DMS153 (cell line): Measurements from ENCODE around the gene TARS3.
"Not testable (repeated sequence)": the region's sequence is repeated elsewhere in the genome, so short reads cannot be mapped to it uniquely, and the experiment has no call there.

Experiments used
- DNase-seq: peaks from one replicate; lab custom pipeline; 2025; lab: John Stamatoyannopoulos, UW

TARS3 gene

DNA sequence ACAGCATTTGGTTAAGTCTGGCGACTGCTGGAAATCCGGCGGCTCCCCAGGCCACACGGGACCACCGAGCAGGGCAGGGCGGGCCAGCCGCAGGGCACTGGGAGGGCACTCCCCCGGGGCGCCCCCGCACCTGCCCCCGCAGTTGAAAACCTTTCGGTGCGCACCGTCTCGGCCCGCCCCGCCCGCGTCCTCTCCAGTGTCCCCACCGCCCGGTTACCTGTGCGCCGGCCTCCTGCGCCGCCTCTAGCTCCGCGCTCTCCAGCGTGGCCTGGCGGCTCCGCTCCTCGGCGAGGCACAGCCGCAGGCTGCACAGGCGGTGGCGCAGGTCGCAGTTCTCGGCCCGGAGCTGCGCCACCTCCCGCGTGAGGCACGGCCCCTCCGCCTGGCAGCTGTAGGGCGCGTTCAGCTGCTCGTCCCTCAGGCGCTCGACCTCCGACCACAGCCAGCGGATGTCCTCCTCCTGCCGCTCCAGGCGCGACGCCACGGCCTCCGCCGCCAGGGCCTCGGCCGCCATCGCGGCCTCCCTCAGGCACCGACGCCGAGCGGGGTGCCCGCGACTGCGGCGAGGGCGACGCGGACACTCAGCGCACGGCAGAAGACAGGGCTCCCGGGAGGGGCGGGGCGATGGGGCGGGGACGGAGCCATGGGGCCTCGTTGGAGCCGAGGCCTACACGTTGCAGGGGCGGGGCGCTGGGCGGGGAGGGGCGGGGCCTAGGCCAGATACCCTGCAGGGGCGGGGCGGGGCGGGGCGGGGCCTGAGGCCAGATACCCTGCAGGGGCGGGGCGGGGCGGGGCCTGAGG is at the start of gene TARS3:
Gene TARS3, minus strand, starts transcription at position 600 of the 801 bp plus-strand sequence. Its CDS starts 86 bp downstream, at position 514.
- DNase-seq, result peak; percentile 56

DNA sequence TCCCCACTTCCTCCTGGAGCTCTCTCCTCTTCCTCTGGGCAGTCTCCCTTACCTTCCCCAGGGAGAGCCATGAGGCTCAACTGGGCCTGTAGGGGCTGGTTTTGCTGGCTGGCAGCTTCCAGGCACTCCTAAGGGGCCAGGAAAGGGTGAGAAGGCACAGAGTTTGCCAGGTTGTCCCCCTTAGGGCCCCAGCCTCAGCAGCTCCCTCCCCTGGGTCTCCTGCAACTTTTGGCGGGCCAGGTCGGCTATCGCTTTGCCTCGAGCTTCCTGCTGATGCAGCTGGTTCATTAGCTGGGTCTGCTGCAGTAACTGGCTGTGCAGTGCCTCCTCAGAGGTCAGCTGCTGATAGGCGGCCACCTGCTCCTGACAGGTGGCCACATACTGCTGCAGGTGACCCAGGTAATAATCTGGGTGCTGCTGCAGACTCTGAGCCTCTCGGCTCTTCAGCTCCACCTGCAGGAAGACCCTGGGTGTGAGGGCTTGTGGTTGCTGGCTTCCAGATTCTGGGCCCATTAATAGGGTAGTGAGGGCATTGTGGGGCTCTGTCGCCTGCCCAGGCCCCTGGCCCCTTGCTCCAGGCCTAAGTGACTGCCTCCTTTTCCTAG is 49.3 kb upstream of the TARS3 start:
- DNase-seq, result no peak

DNA sequence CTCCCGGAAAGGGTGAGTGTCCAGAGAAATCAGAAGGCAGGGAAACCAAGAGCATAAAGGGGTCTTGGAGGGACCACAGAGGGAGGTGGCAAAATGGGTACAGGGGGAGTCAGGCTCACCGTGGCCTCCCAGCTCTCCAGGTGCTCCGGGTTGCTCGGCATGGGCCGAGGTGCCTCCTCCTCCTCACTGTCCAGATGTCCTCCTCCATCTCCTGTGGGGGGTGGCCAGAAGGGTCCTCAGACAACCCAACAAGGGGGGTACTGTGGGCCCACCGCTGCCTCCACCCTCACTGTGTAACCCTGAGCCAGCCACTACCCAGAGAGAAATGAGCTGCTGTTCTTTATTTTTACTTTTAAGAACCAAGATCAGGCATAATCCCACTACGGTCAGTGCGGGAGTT is 48.6 kb upstream of the TARS3 start:
- no peak for DNase-seq

DNA sequence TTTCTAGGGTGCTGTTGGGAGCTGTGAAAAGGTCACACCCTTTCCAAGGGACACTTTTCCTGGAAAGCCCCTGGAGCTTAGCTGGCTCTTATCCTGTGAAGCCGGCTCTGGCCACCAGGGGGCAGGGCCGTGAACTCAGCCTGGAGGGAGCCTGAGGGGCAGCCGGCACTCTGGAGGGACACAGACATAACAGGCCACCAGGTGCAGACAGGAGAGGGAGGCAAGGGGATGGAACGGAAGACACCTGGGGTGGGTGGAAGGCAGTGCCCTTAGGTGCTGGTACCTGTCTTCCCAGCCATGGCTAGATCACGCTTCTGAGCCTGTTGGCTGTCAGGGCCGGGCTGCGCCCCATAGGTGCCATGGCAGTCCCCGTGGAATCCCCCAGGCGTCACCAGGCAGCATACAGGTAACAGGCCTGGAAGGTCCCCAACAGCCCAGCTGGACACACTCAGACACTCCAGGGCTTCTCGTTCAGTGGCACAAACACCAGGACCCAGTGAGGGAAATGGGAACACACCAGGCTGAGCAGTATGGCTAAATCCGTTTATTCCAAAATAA is 42.9 kb upstream of the TARS3 start:
- DNase-seq, result not testable (repeated sequence)

DNA sequence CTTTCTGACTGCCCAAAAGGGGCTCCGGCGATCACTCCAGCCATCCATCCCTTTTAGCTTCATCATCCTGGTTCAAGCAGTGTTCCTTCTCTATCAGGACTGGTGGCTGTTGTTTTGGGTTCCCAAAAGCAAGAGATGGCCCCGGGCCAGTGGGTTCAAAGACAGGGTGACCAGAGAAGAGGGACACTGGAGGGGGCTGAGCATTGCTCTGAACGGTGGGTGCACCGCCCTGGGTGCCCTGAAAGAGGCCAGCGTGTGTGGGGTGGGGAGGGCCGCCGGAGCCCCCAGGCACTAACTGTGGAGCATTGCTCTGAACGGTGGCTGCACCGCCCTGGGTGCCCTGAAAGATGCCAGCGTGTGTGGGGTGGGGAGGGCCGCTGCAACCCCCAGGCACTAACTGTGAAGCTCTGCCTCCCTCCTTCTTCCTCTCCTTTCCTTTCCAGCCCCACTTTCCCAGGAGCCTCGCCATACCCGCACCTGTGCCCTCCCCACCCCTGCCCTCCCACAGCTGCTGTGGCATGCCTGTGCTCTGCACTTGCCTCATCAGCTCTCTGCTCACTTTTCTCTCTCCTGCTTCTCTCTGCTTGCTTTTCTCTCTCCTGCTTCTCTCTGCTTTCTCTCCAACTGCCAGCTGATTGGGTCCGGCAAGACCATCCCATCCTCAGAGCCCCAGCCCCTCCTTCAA is 41.6 kb upstream of the TARS3 start:
- DNase-seq, result no peak

DNA sequence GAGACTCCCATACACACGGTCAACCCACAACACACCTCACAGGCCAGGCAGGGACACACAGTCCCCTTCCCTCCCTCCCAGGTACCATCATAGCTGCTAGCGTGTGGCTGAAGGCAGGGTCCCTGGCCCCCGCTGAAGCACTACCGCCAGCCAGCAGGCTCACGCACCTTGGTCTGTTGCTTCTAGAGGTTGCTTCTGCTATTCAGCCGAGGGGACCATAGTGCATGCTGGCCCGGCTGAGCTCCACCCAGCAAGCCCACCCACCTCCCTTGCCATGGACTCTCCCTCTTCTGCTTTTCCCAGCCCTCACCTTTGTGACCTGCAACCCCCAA is 41.0 kb upstream of the TARS3 start:
- DNase-seq, result not testable (repeated sequence)

DNA sequence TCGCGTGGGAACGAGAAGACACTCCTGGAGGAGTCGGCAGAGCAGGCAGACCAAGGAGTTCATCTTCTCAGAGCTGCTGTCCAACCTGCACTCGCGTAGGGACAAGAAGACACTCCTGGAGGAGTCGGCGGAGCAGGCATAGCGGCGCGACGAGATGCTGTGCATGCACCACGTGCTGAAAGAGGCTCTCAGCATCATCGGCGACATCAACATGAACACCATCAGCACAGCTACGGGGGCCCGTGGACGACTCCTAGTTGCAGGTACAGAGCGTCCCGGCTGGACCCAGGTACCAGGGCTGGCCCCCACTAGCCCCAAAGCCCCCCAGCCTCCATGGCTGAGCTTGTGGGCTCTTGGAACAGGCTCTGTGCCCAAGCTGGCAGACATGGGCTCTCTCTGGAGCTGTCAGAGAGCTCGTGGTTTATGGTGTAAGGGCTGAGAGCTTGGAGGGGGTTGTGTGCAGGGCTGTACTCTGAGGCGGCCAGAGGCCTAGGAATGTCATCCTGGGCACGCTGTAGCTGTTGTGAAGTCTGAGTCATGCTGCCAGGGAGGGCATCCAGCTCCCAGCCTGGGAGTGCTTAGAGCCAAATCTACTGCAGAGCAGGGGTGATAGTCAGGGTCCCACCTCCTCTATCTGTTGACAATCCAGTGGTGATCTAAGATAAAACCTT is 40.5 kb upstream of the TARS3 start:
- not testable (repeated sequence) for DNase-seq

DNA sequence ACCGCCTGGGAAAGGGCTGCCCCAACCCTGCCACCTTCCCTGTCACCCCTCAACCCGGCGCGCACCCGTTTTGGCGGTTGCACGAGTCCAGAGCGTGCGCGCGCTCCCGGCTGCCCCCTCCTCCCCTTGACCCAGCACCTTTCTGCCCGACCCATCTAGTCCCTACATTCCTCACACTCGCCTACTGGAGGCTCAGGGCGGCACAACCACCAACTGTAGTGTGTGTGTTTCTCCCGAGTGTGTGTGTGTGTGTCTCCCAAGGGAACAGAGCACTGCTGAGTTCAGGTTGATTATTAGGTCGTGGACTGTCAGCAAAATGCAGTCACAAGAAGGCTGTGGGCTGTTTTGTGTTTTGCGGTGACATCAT is 22.4 kb upstream of the TARS3 start:
- not testable (repeated sequence) for DNase-seq

DNA sequence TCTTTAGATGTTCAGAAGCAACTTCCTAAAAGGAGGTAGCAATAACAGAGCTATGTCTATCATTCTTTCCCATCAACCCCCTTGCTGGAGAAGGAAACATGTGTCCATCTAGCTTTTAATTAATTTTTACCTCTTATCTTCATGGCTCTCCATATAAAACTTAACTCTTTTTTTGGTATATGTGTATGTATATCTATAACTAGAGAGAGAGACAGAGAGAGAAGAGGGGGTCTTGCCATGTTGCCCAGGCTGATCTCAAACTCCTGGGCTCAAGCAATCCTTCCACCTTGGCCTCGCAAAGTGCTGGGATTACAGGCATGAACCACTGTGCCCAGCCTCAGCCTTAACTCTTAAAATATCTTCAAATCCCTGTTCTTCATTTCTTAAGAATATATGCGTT is 10.6 kb upstream of the TARS3 start:
- DNase-seq, result not testable (repeated sequence)

DNA sequence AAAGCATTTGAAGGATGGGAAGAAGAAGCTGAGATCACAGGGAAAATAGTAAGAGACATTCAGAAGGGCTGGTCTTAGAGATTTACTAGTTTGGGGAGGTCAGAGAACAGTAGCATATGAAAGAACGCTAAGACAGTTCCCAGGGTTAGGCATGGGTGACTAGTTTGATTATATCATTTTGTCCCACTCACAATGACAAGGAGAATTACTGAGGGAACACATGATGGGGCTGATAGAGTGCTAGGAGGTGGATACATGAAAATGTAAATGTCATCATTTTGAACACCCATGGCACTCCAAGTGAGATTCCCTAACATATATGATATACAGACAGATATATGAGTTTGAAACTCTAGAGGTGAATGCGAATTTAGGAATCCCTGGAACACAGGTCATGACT is 9.3 kb upstream of the TARS3 start:
- DNase-seq, result no peak

DNA sequence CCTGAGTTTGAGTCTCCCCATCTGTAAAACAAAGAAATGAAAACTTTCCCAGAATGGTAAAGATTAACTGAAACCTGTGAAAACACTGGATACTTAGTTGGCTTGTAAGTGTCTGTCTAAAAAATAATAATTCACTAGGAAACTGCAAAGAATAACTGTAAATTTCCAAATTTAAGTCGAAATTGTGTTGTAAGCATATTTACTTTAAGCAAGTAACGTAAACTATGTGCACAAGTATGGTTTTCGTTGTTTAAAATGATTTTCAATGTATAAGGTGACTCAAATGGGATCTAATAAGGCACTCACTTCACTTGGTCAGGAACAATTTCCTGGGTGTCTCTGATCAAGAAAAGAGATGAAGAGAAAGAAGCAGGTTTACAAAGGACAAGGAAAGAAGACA is 8.5 kb upstream of the TARS3 start:
- DNase-seq, result no peak

DNA sequence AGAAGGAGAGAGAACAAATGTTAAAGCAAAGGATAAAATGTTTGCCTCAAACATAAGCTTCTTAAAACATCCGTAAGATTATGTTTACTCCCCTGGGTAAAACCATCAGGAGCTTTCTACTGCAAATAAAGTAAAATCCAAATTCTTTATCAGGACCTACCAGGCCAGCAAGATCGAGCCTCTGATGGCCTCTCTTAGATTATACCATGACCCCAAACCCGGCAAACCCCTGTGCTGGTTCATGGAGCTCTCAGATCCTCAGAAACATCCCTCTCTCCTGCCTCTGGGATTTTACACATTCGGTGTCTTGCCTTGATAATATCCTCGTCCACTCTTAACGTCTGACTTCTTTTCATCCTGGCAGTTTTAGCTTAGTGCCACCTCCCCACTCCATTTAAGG is 7.5 kb upstream of the TARS3 start:
- DNase-seq, result no peak

DNA sequence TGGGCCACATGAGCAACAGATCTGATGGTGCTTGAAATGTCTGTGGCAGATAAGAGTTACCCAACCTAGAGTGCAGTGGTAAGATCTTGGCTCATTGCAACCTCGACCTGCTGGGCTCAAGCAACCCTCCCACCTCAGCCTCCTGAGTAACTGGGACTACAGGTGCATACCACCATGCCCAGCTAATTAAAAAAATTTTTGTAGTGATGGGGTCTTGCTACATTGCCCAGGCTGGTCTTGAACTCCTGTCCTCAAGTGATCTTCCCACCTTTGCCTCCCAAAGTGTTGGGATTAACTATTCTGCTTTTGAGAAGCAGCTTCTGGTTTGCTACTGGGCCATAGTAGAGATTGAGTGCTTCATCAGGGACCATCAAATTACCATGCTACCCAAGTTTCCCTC is 2.9 kb upstream of the TARS3 start:
- DNase-seq, result no peak

DNA sequence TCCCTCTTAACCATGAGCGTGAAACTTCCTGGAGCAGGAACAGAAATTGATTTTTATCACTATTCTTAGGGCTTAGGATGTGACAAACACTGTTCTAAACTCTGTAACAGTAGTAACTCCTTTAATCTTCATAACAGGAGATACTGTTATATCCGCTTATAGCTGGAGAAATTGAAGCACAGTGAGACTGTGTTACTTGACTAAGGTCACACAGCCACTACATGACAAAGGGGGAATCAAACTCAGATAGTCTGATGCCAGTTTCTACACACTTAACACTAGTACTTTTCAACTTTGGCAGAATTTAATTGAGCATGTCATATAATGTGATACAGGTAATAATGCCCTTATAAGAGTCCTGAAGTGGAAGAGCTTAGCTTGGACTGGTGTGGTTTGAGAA is 800 bp upstream of the TARS3 start:
- DNase-seq, result no peak

DNA sequence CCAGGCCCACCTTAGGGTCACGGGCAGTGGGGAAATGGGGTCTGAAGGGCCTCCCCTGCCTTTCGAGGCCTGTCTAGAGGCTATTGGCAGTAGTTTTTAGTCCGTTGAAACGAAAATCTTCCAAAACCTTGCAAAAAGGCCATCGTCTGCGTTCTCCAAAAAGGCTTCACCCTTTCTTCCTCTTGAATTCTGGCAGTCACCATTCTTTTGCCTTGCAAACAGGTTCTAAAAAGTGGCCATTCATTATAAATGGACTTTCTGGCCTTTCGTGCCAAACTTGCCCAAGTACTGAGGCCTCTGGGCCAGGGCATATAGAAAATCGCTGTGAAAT is 367 bp upstream of the TARS3 start:
- DNase-seq, result no peak

DNA sequence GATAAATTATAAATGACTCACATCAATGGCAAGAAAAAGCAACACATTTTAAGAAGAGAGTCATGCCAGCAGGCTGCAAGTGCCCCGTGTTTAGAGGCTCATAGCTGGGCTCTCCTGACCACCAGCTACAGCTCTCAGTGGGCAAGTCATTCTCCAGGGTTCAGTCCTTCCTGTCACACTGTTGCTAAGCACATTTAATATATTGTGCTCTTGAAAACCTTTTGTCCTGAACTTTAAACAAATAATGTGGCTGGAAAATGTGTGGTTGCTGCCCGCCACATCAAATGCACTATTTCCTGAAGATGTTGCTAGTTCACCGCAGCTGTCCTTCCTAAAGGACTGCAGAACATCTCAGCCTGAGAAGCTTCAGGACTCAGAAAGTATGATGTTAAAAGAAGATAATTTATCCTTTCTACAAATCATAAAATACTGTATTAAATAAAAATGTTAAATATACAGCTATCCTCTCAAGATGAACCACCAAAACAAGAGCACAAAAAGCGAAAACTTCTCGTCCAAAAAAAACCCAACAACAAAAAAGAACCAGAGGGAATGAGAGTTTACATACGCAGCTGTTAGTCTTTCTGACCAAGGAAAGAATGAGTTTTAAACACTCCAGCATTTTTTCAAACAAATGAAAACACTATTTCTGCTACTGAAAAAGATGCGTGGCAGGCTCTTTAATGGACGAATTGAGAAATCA is 951 bp downstream of the TARS3 start:
- DNase-seq, result peak; percentile 1

DNA sequence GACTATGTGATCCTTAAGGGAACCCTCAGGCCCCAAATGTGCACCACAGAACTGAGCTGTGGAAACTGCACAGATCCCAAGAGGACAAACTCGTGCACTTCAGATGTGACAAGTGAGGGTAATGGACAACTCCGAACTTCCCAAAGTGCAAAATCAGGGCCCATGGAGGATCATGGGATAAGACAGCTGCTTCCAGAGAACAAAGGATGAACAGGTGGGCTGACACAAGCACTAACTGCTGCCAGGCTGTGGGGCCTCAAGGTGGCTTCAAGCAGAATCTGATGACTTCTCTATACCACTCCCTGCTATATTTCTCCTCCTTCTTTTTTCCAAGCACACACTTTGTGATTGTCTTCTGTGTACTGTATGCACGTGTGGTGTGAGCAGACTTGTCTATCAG is 5.4 kb downstream of the TARS3 start:
- no peak for DNase-seq

DNA sequence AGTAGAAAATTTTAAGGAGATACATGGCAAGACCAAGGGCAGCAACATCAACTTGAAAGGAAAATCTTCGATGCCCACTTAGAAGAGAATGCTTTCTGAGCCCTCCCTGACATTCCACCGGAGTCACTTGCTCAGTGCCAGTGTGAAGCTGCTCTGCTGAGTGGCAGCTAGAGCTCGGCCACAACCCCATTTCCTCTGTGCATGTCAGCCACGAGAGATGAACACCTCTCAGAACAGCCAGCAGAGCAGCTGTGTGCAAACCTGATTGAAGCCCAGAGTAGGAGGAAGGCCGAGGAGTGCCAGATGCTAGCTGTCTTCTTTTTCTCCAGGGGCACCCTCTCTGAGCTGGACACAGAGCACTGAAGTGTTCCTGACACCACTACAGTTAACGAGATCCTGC is 12.2 kb downstream of the TARS3 start:
- no peak for DNase-seq

DNA sequence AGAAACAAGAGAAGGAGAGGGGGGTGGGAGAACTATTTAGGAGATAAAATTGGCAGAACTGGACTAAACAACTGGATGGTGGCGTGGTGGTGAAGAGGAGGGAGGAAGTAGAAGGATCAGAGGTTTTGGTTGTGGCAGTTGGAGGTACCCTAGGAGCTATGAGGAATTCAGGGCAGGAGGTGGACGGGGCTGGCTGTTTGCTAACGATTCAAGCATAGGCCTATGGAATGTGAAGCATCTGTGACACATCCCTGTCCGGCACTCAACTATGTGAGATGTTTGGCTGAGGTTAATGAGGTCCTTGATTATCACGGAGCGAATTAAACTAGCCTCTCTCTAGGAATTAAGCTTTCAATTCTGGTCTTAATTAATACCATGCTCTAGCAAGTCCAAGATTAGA is 13.5 kb downstream of the TARS3 start:
- no peak for DNase-seq

DNA sequence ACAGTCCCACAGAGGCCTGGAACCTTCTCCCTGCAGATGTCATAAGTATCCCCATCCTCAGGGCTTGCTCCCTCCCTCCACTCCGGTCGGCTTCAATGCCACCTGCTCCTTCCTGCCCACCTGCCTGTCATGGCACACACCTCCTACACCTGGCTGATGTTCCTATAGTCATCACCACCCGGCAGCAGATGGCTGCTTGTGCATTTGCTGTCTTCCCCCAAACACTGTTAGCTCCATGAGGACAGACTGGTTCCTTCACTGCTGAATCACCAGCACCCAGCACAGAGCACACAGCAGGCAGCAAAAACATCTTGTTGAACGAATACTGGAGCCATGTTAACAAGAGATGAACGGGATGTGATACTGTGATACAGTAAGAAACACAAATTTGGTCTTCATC is 14.8 kb downstream of the TARS3 start:
- no peak for DNase-seq

DNA sequence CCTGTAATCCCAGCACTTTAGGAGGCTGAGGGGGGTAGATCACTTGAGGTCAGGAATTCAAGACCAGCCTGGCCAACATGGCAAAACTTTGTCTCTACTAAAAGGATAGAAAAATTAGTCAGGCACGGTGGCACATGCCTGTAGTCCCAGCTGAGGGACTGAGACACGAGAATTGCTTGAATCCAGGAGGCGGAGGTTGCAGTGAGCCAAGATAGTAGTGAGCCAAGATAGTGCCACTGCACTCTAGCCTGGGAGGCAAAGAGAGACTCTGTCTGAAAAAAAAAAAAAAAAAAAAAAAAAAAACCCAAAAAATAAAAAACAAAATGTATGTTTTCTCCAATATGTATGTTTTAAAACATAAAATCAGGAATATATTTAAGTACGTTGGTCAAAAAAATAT is 16.3 kb downstream of the TARS3 start:
- DNase-seq, result no peak

DNA sequence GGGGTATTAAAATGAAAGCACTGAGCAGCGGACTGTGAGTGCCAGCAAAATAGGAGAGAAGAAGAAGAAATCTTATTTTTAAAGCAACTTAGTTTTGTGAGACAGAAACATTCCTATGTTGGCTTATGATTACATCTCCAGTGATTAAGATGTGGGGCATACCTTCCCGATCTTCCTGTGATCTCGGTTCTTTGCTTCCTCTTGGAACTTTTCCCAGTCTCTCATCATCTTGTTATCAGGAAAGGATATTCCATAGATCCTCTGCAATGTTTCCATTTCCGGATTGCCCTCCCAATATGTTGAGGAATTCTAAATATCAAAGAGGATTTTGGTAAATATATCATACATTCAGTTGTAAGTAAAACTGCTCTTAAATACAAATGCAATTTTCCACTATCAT is 22.2 kb downstream of the TARS3 start:
- DNase-seq, result no peak
